Left forelimb (tissue), 1 donor: ENCODE measurements around the gene ZNF385D.

ENCODE experiments used
- DNase-seq: peaks from one replicate; pipeline ENCODE4 v3.0.0-alpha.2; 2018; ENCODE audit warnings: low spot score

ZNF385D gene

GRCh38 chr3:21592828-21593227, 158.2 kb downstream of the ZNF385D start:
- no peak for DNase-seq

- DNase-seq, result no peak
Measured at GRCh38 chr3:21587894-21588293, 163.1 kb downstream of the ZNF385D start.

- DNase-seq, result no peak
Measured at GRCh38 chr3:21585216-21585740, 165.7 kb downstream of the ZNF385D start.

- DNase-seq, result no peak
Measured at GRCh38 chr3:21573291-21573690, 177.7 kb downstream of the ZNF385D start.

GRCh38 chr3:21564531-21564930, 186.5 kb downstream of the ZNF385D start:
- DNase-seq, result no peak

- no peak for DNase-seq
Measured at GRCh38 chr3:21562243-21562642, 188.8 kb downstream of the ZNF385D start.

GRCh38 chr3:21561472-21561871, 189.5 kb downstream of the ZNF385D start:
- DNase-seq, result no peak

- no peak for DNase-seq
Measured at GRCh38 chr3:21551019-21551418, 200.0 kb downstream of the ZNF385D start.

- no peak for DNase-seq
Measured at GRCh38 chr3:21544076-21544462, 206.9 kb downstream of the ZNF385D start.

- no peak for DNase-seq
Measured at GRCh38 chr3:21543380-21544075, 207.5 kb downstream of the ZNF385D start.

GRCh38 chr3:21542656-21543379, 208.2 kb downstream of the ZNF385D start:
- no peak for DNase-seq

- DNase-seq, result no peak
Measured at GRCh38 chr3:21540265-21540664, 210.7 kb downstream of the ZNF385D start.

GRCh38 chr3:21534462-21534861, 216.5 kb downstream of the ZNF385D start:
- DNase-seq, result no peak

- no peak for DNase-seq
Measured at GRCh38 chr3:21533002-21533401, 218.0 kb downstream of the ZNF385D start.

- DNase-seq, result no peak
Measured at GRCh38 chr3:21531909-21532308, 219.1 kb downstream of the ZNF385D start.

- DNase-seq, result no peak
Measured at GRCh38 chr3:21528291-21528995, 222.6 kb downstream of the ZNF385D start.

- no peak for DNase-seq
Measured at GRCh38 chr3:21526461-21526860, 224.5 kb downstream of the ZNF385D start.

GRCh38 chr3:21524133-21524532, 226.9 kb downstream of the ZNF385D start:
- no peak for DNase-seq

- DNase-seq, result no peak
Measured at GRCh38 chr3:21520106-21520963, 230.7 kb downstream of the ZNF385D start.

- DNase-seq, result no peak
Measured at GRCh38 chr3:21517184-21517583, 233.8 kb downstream of the ZNF385D start.

GRCh38 chr3:21515417-21515816, 235.6 kb downstream of the ZNF385D start:
- no peak for DNase-seq
